Upper lobe of left lung (tissue), 6 donors: ENCODE results near the gene NFIB. TPM values are rescaled to one million over a fixed set of nuclear protein-coding genes. Genes with fewer than 3 reads are reported as not detected.
A peak's percentile ranks its signal among the peaks of the same experiment; 100 is the strongest.

Experiments
- ATAC-seq, 2 donors: fragments of 200-7000 bp; cut with Tn5 transposase; one replicate each; pipeline ENCODE4 v1.9.1; 2022; ENCODE audit warnings: mild to moderate bottlenecking in 2 of 2, moderate library complexity in 2 of 2; ENCODE audit not compliant: low FRiP score in 2 of 2
- DNase-seq, 2 donors: peaks; one replicate each; pipeline ENCODE4 v3.0.0-alpha.2; 2019 to 2020
- H3K27ac ChIP-seq, 4 donors: fragments of 200-600 bp; sonication (generic); one replicate each; pipeline ENCODE4 v1.5.1; 2016 to 2019
- H3K27me3 ChIP-seq, 4 donors: fragments of 200-600 bp; sonication (generic); one replicate each; pipeline ENCODE4 v1.5.1; 2017 to 2019
- H3K36me3 ChIP-seq, 4 donors: fragments of 200-600 bp; sonication (generic); one replicate each; pipeline ENCODE4 v1.5.1; 2016 to 2019
- H3K4me1 ChIP-seq, 4 donors: fragments of 200-600 bp; sonication (generic); one replicate each; pipeline ENCODE4 v1.5.1; 2018 to 2019
- H3K4me3 ChIP-seq, 4 donors: fragments of 200-600 bp; sonication (generic); one replicate each; pipeline ENCODE4 v1.5.1; 2017 to 2019; ENCODE audit warnings: mild to moderate bottlenecking in 2 of 4, moderate library complexity in 1 of 4
- H3K9me3 ChIP-seq, 4 donors: fragments of 200-600 bp; sonication (generic); one replicate each; pipeline ENCODE4 v1.5.1; 2018 to 2019
- CTCF ChIP-seq, 6 experiments: fragments of 450-650 bp in 4 of 6; fragments of 200-600 bp in 2 of 6; sonication (generic) in 2 of 6; IDR thresholded peaks; one replicate each; pipeline ENCODE4 v1.5.1; 2016 to 2019; ENCODE audit warnings: antibody characterized with exemption in 6 of 6
- EP300 ChIP-seq, 4 donors: sonication (generic); formaldehyde crosslinking; IDR thresholded peaks; one replicate each; pipeline ENCODE4 v1.5.1; 2017; ENCODE audit warnings: antibody characterized with exemption in 4 of 4, control low read depth in 2 of 4
- POLR2A ChIP-seq, 4 donors: fragments of 450-650 bp; IDR thresholded peaks; one replicate each; pipeline ENCODE4 v1.5.1; 2016 to 2017; ENCODE audit warnings: antibody characterized with exemption in 4 of 4, mild to moderate bottlenecking in 2 of 4
- POLR2AphosphoS5 ChIP-seq, 2 donors: sonication (generic); formaldehyde crosslinking; IDR thresholded peaks; one replicate each; pipeline ENCODE4 v1.5.1; 2017; ENCODE audit warnings: antibody characterized with exemption in 2 of 2
- WGBS, 2 donors: methylation state at CpG; one replicate each; pipeline ENCODE4 v1.1.5; 2017 to 2018; 5-methylcytosine and 5-hydroxymethylcytosine counted together
- total RNA-seq, 6 donors: library from RNA; depleted of rRNA in 4 of 6; stranded (reverse); fragments of >200 nt in 4 of 6; gene quantifications; one replicate each; pipeline versions ENCODE4 v1.1.0 to v1.2.1, GENCODE V29; 2016 to 2021
- donor health status: DM: no; HTN: no; CAD: no; lungs with moderate emphysema.
- donor health status: DM: no; HTN: yes; CAD: no; lungs with severe emphysema.

Gene NFIB
- total RNA-seq, 6 donors from 2014 or later = 33.9 to 109 (median 67.5) TPM

GRCh38 chr9:14311956-14312685, 1.8 kb downstream of the NFIB start:
- 17 to 29% methylated on average over 10 of the region's 10 CpGs for WGBS, 2 donors

GRCh38 chr9:14311171-14311949, 2.6 kb downstream of the NFIB start:
- H3K36me3 ChIP-seq = peaks cover 0 to 6% (median 3%) of the 10 kb centered on the region in 4 donors
- 33 to 41% methylated on average over 2 of the region's 2 CpGs for WGBS, 2 donors
- peak overlapping the region; percentile 9 to 83 (median 64) for H3K4me3 ChIP-seq
- peaks cover 0 to 5% (median 0%) of the 10 kb centered on the region in 4 donors for H3K27me3 ChIP-seq
- ATAC-seq = no peak
- no peak for DNase-seq
- peak overlapping the region in 2 of 4 donors; percentile 77 to 94 for H3K27ac ChIP-seq
- peaks cover 2 to 30% (median 8%) of the 10 kb centered on the region in 4 donors for H3K4me1 ChIP-seq
- no peaks in the 10 kb centered on the region for H3K9me3 ChIP-seq
- TF ChIP-seq EP300 (IDR thresholded peaks at IDR 0.05) (no peak), CTCF (IDR thresholded peaks at IDR 0.05) (no peak), POLR2AphosphoS5 (IDR thresholded peaks at IDR 0.05) (no peak), POLR2A (IDR thresholded peaks at IDR 0.05) (no peak)

More at GRCh38 chr9:14311956-14312685, 1.8 kb downstream of the NFIB start:
- ATAC-seq (no peak), DNase-seq (no peak)
- no peak for TF ChIP-seq CTCF (IDR thresholded peaks at IDR 0.05)
- TF ChIP-seq EP300 (IDR thresholded peaks at IDR 0.05) = no peak
- peaks cover 0 to under 1% (median 0%) of the 10 kb centered on the region in 4 donors for H3K36me3 ChIP-seq
- H3K4me3 ChIP-seq = peak overlapping the region; percentile 53 to 83 (median 72)
- H3K27me3 ChIP-seq = peaks cover 0 to 5% (median 0%) of the 10 kb centered on the region in 4 donors
- H3K9me3 ChIP-seq = no peaks in the 10 kb centered on the region
- H3K4me1 ChIP-seq = peaks cover 9 to 37% (median 11%) of the 10 kb centered on the region in 4 donors
- peak overlapping the region; percentile 94 to 96 (median 96) for H3K27ac ChIP-seq

- Histone ChIP-seq H3K9me3 (no peaks in the 10 kb centered on the region), H3K4me1 (peaks cover 0 to 26% (median 0%) of the 10 kb centered on the region in 4 donors), H3K36me3 (peaks cover 0 to 9% (median 3%) of the 10 kb centered on the region in 4 donors), H3K4me3 (peak overlapping the region in 3 of 4 donors; percentile 12 to 83 (median 74)), H3K27ac (peak overlapping the region in 3 of 4 donors; percentile 21 to 94 (median 77)), H3K27me3 (peaks cover 0 to 5% (median 0%) of the 10 kb centered on the region in 4 donors)
- 45 to 50% methylated on average over 2 of the region's 2 CpGs for WGBS, 2 donors
- TF ChIP-seq EP300 (IDR thresholded peaks at IDR 0.05) = no peak
- no peak for TF ChIP-seq POLR2A (IDR thresholded peaks at IDR 0.05)
- no peak for TF ChIP-seq CTCF (IDR thresholded peaks at IDR 0.05)
- no peak for TF ChIP-seq POLR2AphosphoS5 (IDR thresholded peaks at IDR 0.05)
- DNase-seq (no peak), ATAC-seq (no peak)
Observed at GRCh38 chr9:14310311-14310710, 3.6 kb downstream of the NFIB start.

GRCh38 chr9:14309403-14309802, 4.5 kb downstream of the NFIB start:
- peaks cover 0 to 9% (median 3%) of the 10 kb centered on the region in 4 donors for H3K36me3 ChIP-seq
- TF ChIP-seq CTCF (IDR thresholded peaks at IDR 0.05) (no peak), EP300 (IDR thresholded peaks at IDR 0.05) (no peak), POLR2AphosphoS5 (IDR thresholded peaks at IDR 0.05) (no peak), POLR2A (IDR thresholded peaks at IDR 0.05) (no peak)
- H3K9me3 ChIP-seq = no peaks in the 10 kb centered on the region
- WGBS, 2 donors = 6 to 12% methylated on average over 2 of the region's 2 CpGs
- H3K4me3 ChIP-seq = peak overlapping the region in 3 of 4 donors; percentile 2 to 83 (median 74)
- H3K27ac ChIP-seq = peak overlapping the region; percentile 36 to 94 (median 58)
- H3K4me1 ChIP-seq = peaks cover 0 to 21% (median 0%) of the 10 kb centered on the region in 4 donors
- H3K27me3 ChIP-seq = peaks cover 0 to 5% (median 0%) of the 10 kb centered on the region in 4 donors
- ATAC-seq (peak in 1 of 2 donors; percentile 7), DNase-seq (no peak)
